ENCODE measurements around the gene USF3. TPM values are rescaled to one million over a fixed set of nuclear protein-coding genes. Genes with fewer than 3 reads are reported as not detected.

Gene USF3
- total and polyA plus RNA-seq, 4 experiments from 2014 or later, result 1.4 to 23.7 (median 14.6) TPM

DNA sequence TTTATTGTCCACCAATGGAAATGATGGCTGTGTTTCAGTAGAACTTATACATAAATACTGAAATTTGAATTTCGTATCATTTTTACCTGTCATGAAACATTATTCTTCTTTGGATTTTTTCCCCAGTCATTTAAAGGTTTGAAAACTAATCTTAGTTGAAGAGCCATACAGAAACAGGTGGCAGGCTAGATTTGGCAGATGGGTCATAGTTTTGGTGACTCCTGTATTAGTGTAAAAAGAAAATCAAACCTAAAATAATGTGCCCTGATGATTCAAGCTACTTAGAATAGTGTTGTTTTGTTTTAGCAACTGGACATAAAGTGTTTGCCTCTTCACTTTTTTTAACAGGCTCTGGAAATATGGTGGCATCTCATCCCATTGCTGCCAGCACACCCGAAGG is 95.2 kb downstream of the USF3 start:
- no peak for DNase-seq
- H3K27me3 Mint-ChIP-seq, result no peaks in the 10 kb centered on the region
- H3K27ac ChIP-seq (ENCODE audit: low read depth, low read length), result no peak overlapping the region
- H3K4me1 Mint-ChIP-seq, result peaks cover 4 to 15% (median 5%) of the 10 kb centered on the region in 4 donors
- H3K4me3 Mint-ChIP-seq, result no peak overlapping the region
- ChIA-PET POLR2A (ENCODE audit: partially characterized antibody) (no interaction called here), CTCF (ENCODE audit: partially characterized antibody) (interaction anchor here (1.0 kb wide), 1 partner anchor 12 kb away, joined by 3 read pairs; no protein-coding TSS in a partner anchor)
- no peaks in the 10 kb centered on the region for H3K9me3 ChIP-seq (ENCODE audit: control insufficient read depth in 1 of 2, low read length in 2 of 2)
- H3K9me3 Mint-ChIP-seq, result no peaks in the 10 kb centered on the region
- peaks cover 22 to 50% of the 10 kb centered on the region in 2 donors for H3K36me3 Mint-ChIP-seq
- peak overlapping the region in 1 of 7 donors; percentile 35 for H3K27ac Mint-ChIP-seq
- peaks cover 20% of the 10 kb centered on the region for H3K36me3 ChIP-seq (ENCODE audit: insufficient read depth, low read length)
- no peaks in the 10 kb centered on the region for H3K27me3 ChIP-seq (ENCODE audit: insufficient read depth, low read length)
- H3K4me3 ChIP-seq (ENCODE audit: low read length in 2 of 2), result no peak overlapping the region
- peaks cover 11% of the 10 kb centered on the region for H3K4me1 ChIP-seq (ENCODE audit: insufficient read depth, low read length)
- intact Hi-C loops (cut with micrococcal nuclease), result loop anchor here (10.0 kb wide), 1 partner anchor 144 kb away; the partner anchor contains the start of genes ATP6V1A and NAA50

DNA sequence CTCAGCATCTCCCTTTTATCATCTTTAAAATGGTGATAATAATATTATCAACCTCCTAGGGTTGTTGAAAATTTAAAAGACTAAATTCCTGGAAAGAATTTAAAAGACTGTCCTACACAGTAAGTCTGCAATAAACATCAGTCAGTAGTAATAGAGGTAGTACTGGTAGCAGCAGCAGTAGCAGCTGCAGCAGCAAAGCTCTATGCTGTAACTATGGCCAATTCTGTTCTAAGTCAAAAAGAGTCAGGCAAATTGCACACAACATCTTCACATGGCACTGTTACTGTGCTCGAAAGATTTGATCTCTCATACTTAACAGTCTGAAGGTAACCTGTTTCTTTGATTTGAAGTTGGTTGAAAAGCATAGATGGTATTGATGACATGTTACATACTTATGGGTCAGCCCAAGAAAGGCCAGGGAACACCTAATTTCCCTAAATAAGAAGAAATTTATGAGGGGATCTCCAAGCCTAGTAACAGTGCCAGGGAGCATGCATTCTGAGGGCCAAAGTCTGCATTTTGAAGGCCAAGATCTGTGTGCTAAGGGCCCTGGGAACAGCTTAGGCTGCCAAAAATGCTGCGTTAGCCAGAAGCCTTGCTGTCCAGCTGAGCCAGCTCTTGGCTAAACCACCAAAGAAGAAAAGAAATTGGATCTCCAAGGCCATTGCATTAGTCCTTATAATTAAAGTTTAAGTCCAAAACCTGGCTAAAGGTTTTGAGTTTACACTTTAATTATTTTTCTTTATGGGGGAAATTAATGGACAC is 95.8 kb downstream of the USF3 start:
- Mint-ChIP-seq H3K27ac (peak overlapping the region in 1 of 7 donors; percentile 41), H3K36me3 (peaks cover 22 to 49% of the 10 kb centered on the region in 2 donors), H3K27me3 (no peaks in the 10 kb centered on the region), H3K9me3 (no peaks in the 10 kb centered on the region), H3K4me3 (no peak overlapping the region), H3K4me1 (peaks cover 0 to 9% (median 2%) of the 10 kb centered on the region in 4 donors)
- DNase-seq, result no peak
- CTCF ChIA-PET (ENCODE audit: partially characterized antibody), result interaction anchor here (1.0 kb wide), 1 partner anchor 11 kb away, joined by 3 read pairs; no protein-coding TSS in a partner anchor
- H3K9me3 ChIP-seq (ENCODE audit: control insufficient read depth in 1 of 2, low read length in 2 of 2), result no peaks in the 10 kb centered on the region
- H3K36me3 ChIP-seq (ENCODE audit: insufficient read depth, low read length), result peaks cover 20% of the 10 kb centered on the region
- no peak overlapping the region for H3K4me3 ChIP-seq (ENCODE audit: low read length in 2 of 2)
- peaks cover 5% of the 10 kb centered on the region for H3K4me1 ChIP-seq (ENCODE audit: insufficient read depth, low read length)
- intact Hi-C loops (cut with micrococcal nuclease), result loop anchor here (10.0 kb wide), 1 partner anchor 144 kb away; the partner anchor contains the start of genes ATP6V1A and NAA50
- POLR2A ChIA-PET (ENCODE audit: partially characterized antibody), result no interaction called here
- H3K27me3 ChIP-seq (ENCODE audit: insufficient read depth, low read length), result no peaks in the 10 kb centered on the region
- no peak overlapping the region for H3K27ac ChIP-seq (ENCODE audit: low read depth, low read length)

Other genes with a start within 250 kb of the USF3 start
- 10 to 100 TPM; 37.5 to 41.2 TPM for gene SPICE1, start 181.5 kb downstream of the USF3 start, total RNA-seq
- 1 to 10 TPM; 3.0 to 6.8 TPM for gene SPICE1, start 181.5 kb downstream of the USF3 start, polyA plus RNA-seq
- 10 to 100 TPM; 55.0 to 56.1 TPM for gene SIDT1, start 164.1 kb downstream of the USF3 start, total RNA-seq
- gene SIDT1, start 164.1 kb downstream of the USF3 start, polyA plus RNA-seq, result 10 to 100 TPM; 12.1 to 23.4 TPM
- 10 to 100 TPM; 65.1 to 69.9 TPM for gene NAA50, start 49.6 kb upstream of the USF3 start, total RNA-seq
- 10 to 100 TPM; 77.5 to 77.7 TPM for gene NAA50, start 49.6 kb upstream of the USF3 start, polyA plus RNA-seq
- gene ATP6V1A, start 50.4 kb upstream of the USF3 start, total RNA-seq, result 10 to 100 TPM; 24.1 to 26.1 TPM
- 10 to 100 TPM; 22.7 to 26.6 TPM for gene ATP6V1A, start 50.4 kb upstream of the USF3 start, polyA plus RNA-seq
- 1 to 10 TPM; 2.6 to 2.8 TPM for gene GRAMD1C, start 142.1 kb upstream of the USF3 start, total RNA-seq
- gene GRAMD1C, start 142.1 kb upstream of the USF3 start, polyA plus RNA-seq, result under 1 TPM in 1 of 2 donors, not detected in 1; 0.45 TPM